Measurements from ENCODE around the gene GLI1.

- no peak for TF ChIP-seq CTCF (IDR thresholded peaks at IDR 0.05)
- no peak for TF ChIP-seq POLR2A (IDR thresholded peaks at IDR 0.05; ENCODE audit: low read depth)
Measured at GRCh38 chr12:57459750-57460467, at the start of gene GLI1.

Measured in esophagus muscularis mucosa (tissue), 3 donors.